ENCODE results near the gene TGFBR2. TPM values are rescaled to one million over a fixed set of nuclear protein-coding genes. Genes with fewer than 3 reads are reported as not detected.

TGFBR2 gene
- polyA plus RNA-seq, 1 donor (not counting 4 experiments of a cell fraction or from before 2014, with no cell fraction given) = 303 TPM

DNA sequence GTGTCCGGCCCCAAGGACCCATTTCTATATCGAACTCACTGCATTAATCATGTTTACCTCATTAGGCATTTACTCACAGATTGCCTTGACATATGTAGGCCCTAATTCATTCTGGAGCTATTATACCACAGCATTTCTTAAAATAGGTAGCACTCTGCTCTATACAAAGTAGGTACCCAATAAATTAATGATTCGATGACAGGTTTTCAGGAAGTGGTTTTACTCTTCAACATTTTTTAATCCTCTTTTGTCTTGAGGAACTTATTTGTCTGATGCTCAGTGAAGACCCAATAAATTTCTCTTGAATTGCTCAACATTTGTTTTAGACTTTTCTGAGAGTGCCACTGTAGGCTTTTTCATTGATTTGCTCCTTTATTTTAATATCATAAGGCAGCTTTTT is 12.1 kb downstream of the TGFBR2 start:
- H3K9me3 ChIP-seq (ENCODE audit: control insufficient read depth, low read depth, low read length) = no peaks in the 10 kb centered on the region
- no peak overlapping the region for H3K9ac ChIP-seq (ENCODE audit: control insufficient read depth, extremely low read depth, insufficient read depth, low read length)
- no peak for TF ChIP-seq EZH2 (IDR thresholded peaks at IDR 0.05; ENCODE audit: low read length)
- TF ChIP-seq CTCF (optimal IDR thresholded peaks at IDR 0.05 in 1 of 3, IDR thresholded peaks at IDR 0.05 in 1 of 3, conservative IDR thresholded peaks at IDR 0.05 in 1 of 3; ENCODE audit: extremely low read depth in 1 of 3, insufficient read depth in 2 of 3, low read length in 3 of 3) = no peak
- FAIRE-seq (no peak), DNase-seq (ENCODE audit: low read depth, low spot score) (no peak)
- no peak overlapping the region for H3K4me2 ChIP-seq (ENCODE audit: control insufficient read depth, extremely low read depth, insufficient read depth, low read depth, low read length)
- no peak overlapping the region for H2AFZ ChIP-seq (ENCODE audit: control insufficient read depth, low read length)
- H3K79me2 ChIP-seq (ENCODE audit: control insufficient read depth, insufficient read depth, low read length) = peaks cover 98% of the 10 kb centered on the region
- no peaks in the 10 kb centered on the region for H3K27me3 ChIP-seq (ENCODE audit: control insufficient read depth, extremely low read depth, insufficient read depth, low read length)
- peaks cover 28% of the 10 kb centered on the region for H4K20me1 ChIP-seq (ENCODE audit: control insufficient read depth, extremely low read depth, insufficient read depth, low read length)
- H3K4me1 ChIP-seq (ENCODE audit: control insufficient read depth, extremely low read depth, insufficient read depth, low read length) = peaks cover 35% of the 10 kb centered on the region
- peaks cover 8 to 30% of the 10 kb centered on the region in 2 experiments for H3K36me3 ChIP-seq (ENCODE audit: control insufficient read depth in 2 of 2, extremely low read depth in 1 of 2, insufficient read depth in 2 of 2, low read length in 2 of 2)
- dilution Hi-C loops (cut with MboI; ENCODE audit: extremely low pct_ligation_motif_present, low sequenced_read_pairs) = no loop called here
- H3K4me3 ChIP-seq (ENCODE audit: control insufficient read depth in 2 of 3, extremely low read depth in 1 of 3, insufficient read depth in 2 of 3, low read depth in 1 of 3, low read length in 3 of 3) = no peak overlapping the region
- peaks cover 3% of the 10 kb centered on the region for H3K9me1 ChIP-seq (ENCODE audit: control insufficient read depth, extremely low read depth, insufficient read depth, low read length)
- no peak overlapping the region for H3K27ac ChIP-seq (ENCODE audit: control insufficient read depth, insufficient read depth, low read length)

- Histone ChIP-seq H3K4me3 (ENCODE audit: control insufficient read depth in 2 of 3, extremely low read depth in 1 of 3, insufficient read depth in 2 of 3, low read depth in 1 of 3, low read length in 3 of 3) (no peak overlapping the region), H3K4me1 (ENCODE audit: control insufficient read depth, extremely low read depth, insufficient read depth, low read length) (peaks cover 31% of the 10 kb centered on the region), H3K9ac (ENCODE audit: control insufficient read depth, extremely low read depth, insufficient read depth, low read length) (no peak overlapping the region), H4K20me1 (ENCODE audit: control insufficient read depth, extremely low read depth, insufficient read depth, low read length) (peaks cover 24% of the 10 kb centered on the region), H2AFZ (ENCODE audit: control insufficient read depth, low read length) (no peak overlapping the region), H3K9me1 (ENCODE audit: control insufficient read depth, extremely low read depth, insufficient read depth, low read length) (peaks cover 3% of the 10 kb centered on the region), H3K36me3 (ENCODE audit: control insufficient read depth in 2 of 2, extremely low read depth in 1 of 2, insufficient read depth in 2 of 2, low read length in 2 of 2) (peaks cover 9 to 32% of the 10 kb centered on the region in 2 experiments), H3K79me2 (ENCODE audit: control insufficient read depth, insufficient read depth, low read length) (peaks cover 97% of the 10 kb centered on the region), H3K9me3 (ENCODE audit: control insufficient read depth, low read depth, low read length) (no peaks in the 10 kb centered on the region), H3K4me2 (ENCODE audit: control insufficient read depth, extremely low read depth, insufficient read depth, low read depth, low read length) (no peak overlapping the region), H3K27ac (ENCODE audit: control insufficient read depth, insufficient read depth, low read length) (no peak overlapping the region), H3K27me3 (ENCODE audit: control insufficient read depth, extremely low read depth, insufficient read depth, low read length) (no peaks in the 10 kb centered on the region)
- DNase-seq (ENCODE audit: low read depth, low spot score) (no peak), FAIRE-seq (no peak)
- TF ChIP-seq EZH2 (IDR thresholded peaks at IDR 0.05; ENCODE audit: low read length) = no peak
- no peak for TF ChIP-seq CTCF (optimal IDR thresholded peaks at IDR 0.05 in 1 of 3, IDR thresholded peaks at IDR 0.05 in 1 of 3, conservative IDR thresholded peaks at IDR 0.05 in 1 of 3; ENCODE audit: extremely low read depth in 1 of 3, insufficient read depth in 2 of 3, low read length in 3 of 3)
- dilution Hi-C loops (cut with MboI; ENCODE audit: extremely low pct_ligation_motif_present, low sequenced_read_pairs) = no loop called here
Measured at GRCh38 chr3:30619318-30619717, 12.9 kb downstream of the TGFBR2 start.

Measured in keratinocyte (primary cell).